ENCODE measurements around the gene HEXIM1. TPM values are rescaled to one million over a fixed set of nuclear protein-coding genes. Genes with fewer than 3 reads are reported as not detected.

Gene HEXIM1
- total and polyA plus RNA-seq, 11 donors, result 11.9 to 28.7 (median 21.6) TPM

DNA sequence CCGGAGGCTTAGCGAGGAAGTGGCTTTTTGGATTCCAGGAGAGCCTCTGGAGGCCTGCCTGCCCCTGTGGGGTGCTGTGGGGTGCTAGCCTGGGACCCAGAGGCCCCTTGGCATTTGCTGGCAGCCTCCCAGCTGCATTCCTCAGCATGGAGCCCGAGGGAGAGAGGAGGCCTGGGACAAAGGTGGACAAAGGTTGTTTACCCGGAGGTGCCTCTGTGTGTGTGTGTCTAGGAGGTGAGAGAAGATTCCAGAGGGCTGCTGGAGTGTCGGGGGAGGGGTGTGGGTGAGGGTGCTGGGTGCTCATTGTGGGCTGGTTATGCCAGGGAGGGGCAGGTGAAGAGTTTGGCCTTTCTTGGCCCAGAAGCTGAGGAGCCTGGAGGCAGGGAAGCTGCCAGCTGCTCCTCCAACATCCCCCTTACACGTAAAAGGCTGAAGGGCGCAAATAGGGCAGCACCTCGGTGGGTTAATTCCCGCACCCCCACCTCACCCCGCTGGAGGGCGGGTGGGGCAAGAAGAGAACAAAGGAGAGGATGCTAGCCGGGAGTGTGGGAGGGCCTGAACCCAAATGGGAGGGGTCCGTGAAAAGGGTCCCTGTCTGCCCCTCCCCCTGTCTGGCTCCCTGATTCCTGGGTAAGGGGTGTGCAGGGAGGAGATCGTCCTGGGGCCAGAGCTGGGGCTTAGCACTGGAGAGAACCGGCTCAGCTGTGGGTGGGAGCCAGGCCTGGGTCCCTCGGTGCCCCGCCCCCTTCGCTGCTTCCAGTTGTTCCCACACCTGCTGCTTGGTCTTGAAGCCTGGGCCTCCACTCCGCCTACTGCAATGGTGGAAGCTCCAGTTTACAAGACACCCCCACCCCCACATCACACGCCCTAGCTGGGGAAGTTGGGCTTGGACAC lies 23.3 kb downstream of the HEXIM1 start:
- ATAC-seq (peak; percentile 3 to 25 (median 19)), DNase-seq (peak in 3 of 5 donors; percentile 16 to 39 (median 26))
- H3K36me3 ChIP-seq, result peaks cover 0 to 8% (median 0%) of the 10 kb centered on the region in 9 donors
- H3K9me3 ChIP-seq, result no peaks in the 10 kb centered on the region
- 34 to 44% (median 40%) methylated on average over 19 to 20 of the region's 20 CpGs for WGBS, 4 donors
- intact Hi-C loops (cut with DNase I), result no loop called here
- peaks cover 0 to 38% (median 28%) of the 10 kb centered on the region in 12 donors for H3K4me1 ChIP-seq
- no peaks in the 10 kb centered on the region for H3K27me3 ChIP-seq
- H3K4me3 ChIP-seq, result peak overlapping the region in 10 of 12 donors; percentile 4 to 43 (median 38)
- peak overlapping the region; percentile 77 to 93 (median 84) for H3K27ac ChIP-seq
- TF ChIP-seq CTCF (IDR thresholded peaks at IDR 0.05) (no peak), POLR2A (IDR thresholded peaks at IDR 0.05) (no peak)

GRCh38 chr17:45172232-45172540 lies 23.9 kb downstream of the HEXIM1 start:
- intact Hi-C loops (cut with DNase I), result no loop called here
- DNase-seq, result no peak
- TF ChIP-seq POLR2A (IDR thresholded peaks at IDR 0.05) (no peak), CTCF (IDR thresholded peaks at IDR 0.05) (no peak)
- H3K9me3 ChIP-seq, result no peaks in the 10 kb centered on the region
- peak overlapping the region in 9 of 12 donors; percentile 4 to 43 (median 38) for H3K4me3 ChIP-seq
- H3K36me3 ChIP-seq, result peaks cover 0 to 8% (median 0%) of the 10 kb centered on the region in 9 donors
- H3K27me3 ChIP-seq, result no peaks in the 10 kb centered on the region
- peak overlapping the region; percentile 77 to 93 (median 84) for H3K27ac ChIP-seq
- peaks cover 0 to 38% (median 28%) of the 10 kb centered on the region in 12 donors for H3K4me1 ChIP-seq
- WGBS, 4 donors, result 53 to 82% (median 74%) methylated on average over 5 of the region's 5 CpGs
- ATAC-seq, result no peak

DNA sequence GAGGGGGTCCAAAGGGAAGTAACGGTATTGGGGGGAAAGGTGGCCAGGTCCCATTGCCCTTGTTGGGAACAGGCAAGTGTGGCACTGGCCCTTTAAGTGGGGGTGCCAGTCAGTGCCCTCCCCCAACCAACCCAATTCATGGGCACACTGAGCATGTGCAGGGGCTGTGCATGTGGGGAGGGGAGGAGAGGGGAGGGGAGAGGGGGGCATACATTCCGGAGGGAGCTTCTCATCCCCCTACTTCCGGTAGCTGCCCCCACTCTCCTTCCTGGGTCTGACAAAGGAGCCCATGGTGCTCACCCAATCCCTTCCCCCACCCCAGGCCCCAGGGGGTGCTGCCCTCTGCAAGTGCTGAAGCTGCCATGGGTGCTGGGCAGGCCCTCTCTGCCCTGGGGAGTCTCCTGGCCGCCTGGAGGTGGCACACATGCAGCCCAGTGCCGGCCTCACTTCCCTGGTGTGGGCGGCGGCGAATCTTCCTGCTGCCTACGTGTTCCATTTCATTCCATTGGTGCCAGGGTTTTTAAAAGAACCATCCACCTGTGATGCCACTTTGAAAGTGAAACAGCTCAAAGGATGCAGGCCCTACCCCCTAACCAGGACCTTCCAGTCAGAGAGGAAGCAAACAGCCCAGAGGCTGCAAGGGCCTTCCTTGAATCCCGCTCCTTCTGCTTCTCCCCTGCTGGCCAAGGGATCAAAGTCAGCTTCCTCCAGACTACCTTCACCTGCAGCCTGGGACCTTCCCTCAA lies 24.4 kb downstream of the HEXIM1 start:
- ATAC-seq (peak; percentile 83 to 90 (median 88)), DNase-seq (peak; percentile 67 to 83 (median 77))
- Histone ChIP-seq H3K27me3 (no peaks in the 10 kb centered on the region), H3K4me3 (peak overlapping the region in 10 of 12 donors; percentile 13 to 48 (median 38)), H3K27ac (peak overlapping the region; percentile 77 to 93 (median 84)), H3K4me1 (peaks cover 0 to 38% (median 28%) of the 10 kb centered on the region in 12 donors), H3K36me3 (peaks cover 0 to 8% (median 0%) of the 10 kb centered on the region in 9 donors), H3K9me3 (no peaks in the 10 kb centered on the region)
- peak in 1 of 2 donors; percentile 7 for TF ChIP-seq POLR2A (IDR thresholded peaks at IDR 0.05)
- peak in 2 of 12 donors; percentile 14 to 30 for TF ChIP-seq CTCF (IDR thresholded peaks at IDR 0.05)
- intact Hi-C loops (cut with DNase I), result no loop called here
- 40 to 65% (median 42%) methylated on average over 2 to 10 of the region's 10 CpGs for WGBS, 4 donors

- ATAC-seq, result no peak
- Histone ChIP-seq H3K27ac (peak overlapping the region in 1 of 12 donors; percentile 39), H3K9me3 (no peaks in the 10 kb centered on the region), H3K36me3 (no peaks in the 10 kb centered on the region), H3K4me1 (peaks cover 0 to 30% (median 23%) of the 10 kb centered on the region in 12 donors), H3K27me3 (no peaks in the 10 kb centered on the region), H3K4me3 (no peak overlapping the region)
- no peak for TF ChIP-seq CTCF (IDR thresholded peaks at IDR 0.05)
- no peak for TF ChIP-seq POLR2A (IDR thresholded peaks at IDR 0.05)
- DNase-seq, result no peak
- WGBS, 4 donors, result 76 to 90% (median 86%) methylated on average over 3 of the region's 3 CpGs
- intact Hi-C loops (cut with DNase I), result no loop called here
Observed at GRCh38 chr17:45175759-45176115, 27.5 kb downstream of the HEXIM1 start.

Data from heart left ventricle (tissue), 16 donors.